CD14-positive monocyte (primary cell): ENCODE measurements around the gene TFEB. TPM values are rescaled to one million over a fixed set of nuclear protein-coding genes. Genes with fewer than 3 reads are reported as not detected.

ENCODE experiments used
- DNase-seq, 3 donors: peaks; one replicate each; pipeline ENCODE4 v3.0.0-alpha.2; 2011 to 2022
- H2AFZ ChIP-seq: 2 replicates; pipeline ENCODE4 v1.6.0; 2012; ENCODE audit warnings: mild to moderate bottlenecking, low read depth, low read length, inconsistent platforms; ENCODE audit not compliant: insufficient read depth, poor library complexity, severe bottlenecking
- H3K27ac ChIP-seq, 2 donors: 1 replicate in 1 of 2; 2 replicates in 1 of 2; pipeline ENCODE4 v1.5.1; 2012 to 2013; ENCODE audit warnings: low read length in 2 of 2, control low read depth in 1 of 2, inconsistent platforms in 1 of 2, low read depth in 1 of 2, mild to moderate bottlenecking in 1 of 2
- H3K27me3 ChIP-seq, 2 donors: one replicate each; pipeline versions ENCODE4 v1.6.0 to v1.6.1; 2011 to 2013; ENCODE audit warnings: low read length in 2 of 2; ENCODE audit not compliant: control insufficient read depth in 2 of 2, insufficient read depth in 2 of 2
- H3K36me3 ChIP-seq, 2 donors: replicated peaks in 1 of 2; 1 replicate in 1 of 2; 2 replicates in 1 of 2; pipeline versions ENCODE4 v1.5.1 to v1.6.1; 2012 to 2013; ENCODE audit warnings: low read length in 2 of 2, control low read depth in 1 of 2, inconsistent platforms in 1 of 2, mild to moderate bottlenecking in 1 of 2; ENCODE audit not compliant: insufficient read depth in 2 of 2, control insufficient read depth in 1 of 2
- H3K4me1 ChIP-seq, 2 donors: 1 replicate in 1 of 2; 2 replicates in 1 of 2; pipeline versions ENCODE4 v1.5.1 to v1.6.1; 2012 to 2013; ENCODE audit warnings: low read length in 2 of 2, control low read depth in 1 of 2, inconsistent platforms in 1 of 2, mild to moderate bottlenecking in 1 of 2, moderate library complexity in 1 of 2; ENCODE audit not compliant: insufficient read depth in 2 of 2, control insufficient read depth in 1 of 2
- H3K4me2 ChIP-seq: replicated peaks from 2 replicates; pipeline ENCODE3; 2012; ENCODE audit warnings: low read length, moderate library complexity, mild to moderate bottlenecking; ENCODE audit not compliant: poor library complexity, severe bottlenecking; ENCODE audit errors: extremely low read depth
- H3K4me3 ChIP-seq, 3 experiments: fragments of 200-600 bp in 1 of 3; sonication (generic) in 1 of 3; replicated peaks in 1 of 3; 1 replicate in 2 of 3; 2 replicates in 1 of 3; pipeline ENCODE4 v1.5.1; 2011 to 2013; ENCODE audit warnings: low read length in 3 of 3, mild to moderate bottlenecking in 3 of 3, control low read depth in 2 of 3, low read depth in 2 of 3, inconsistent platforms in 1 of 3, moderate library complexity in 1 of 3
- H3K79me2 ChIP-seq: 2 replicates; pipeline ENCODE4 v1.6.0; 2012; ENCODE audit warnings: mild to moderate bottlenecking, control low read depth, inconsistent platforms, low read length, moderate library complexity; ENCODE audit not compliant: insufficient read depth
- H3K9ac ChIP-seq: 2 replicates; pipeline ENCODE4 v1.6.0; 2017; ENCODE audit warnings: low read length, mild to moderate bottlenecking; ENCODE audit not compliant: insufficient read depth, poor library complexity, severe bottlenecking
- H3K9me3 ChIP-seq, 2 donors: replicated peaks in 1 of 2; 1 replicate in 1 of 2; 2 replicates in 1 of 2; pipeline versions ENCODE4 v1.5.1 to v1.6.1; 2012 to 2013; ENCODE audit warnings: low read length in 2 of 2, control low read depth in 1 of 2; ENCODE audit not compliant: control insufficient read depth in 1 of 2, insufficient read depth in 1 of 2
- H4K20me1 ChIP-seq: 2 replicates; pipeline ENCODE4 v1.6.0; 2012; ENCODE audit warnings: mild to moderate bottlenecking, low read length, control low read depth, moderate library complexity; ENCODE audit not compliant: insufficient read depth
- H3K27ac Mint-ChIP-seq, 7 donors: one replicate each; pipeline ENCODE4 v1.8.0; 2020; ENCODE audit warnings: mild to moderate bottlenecking in 7 of 7, mixed read lengths in 7 of 7, moderate library complexity in 6 of 7, inconsistent platforms in 2 of 7
- H3K27me3 Mint-ChIP-seq, 3 donors: one replicate each; pipeline ENCODE4 v1.8.0; 2021 to 2022; ENCODE audit warnings: low read depth in 3 of 3, mild to moderate bottlenecking in 3 of 3, mixed read lengths in 3 of 3, moderate library complexity in 3 of 3, inconsistent platforms in 1 of 3
- H3K36me3 Mint-ChIP-seq, 2 donors: one replicate each; pipeline ENCODE4 v1.8.0; 2020; ENCODE audit warnings: mixed read lengths in 2 of 2, inconsistent platforms in 1 of 2, mild to moderate bottlenecking in 1 of 2
- H3K4me1 Mint-ChIP-seq: one replicate; pipeline ENCODE4 v1.8.0; 2020; ENCODE audit warnings: mild to moderate bottlenecking, mixed read lengths
- H3K4me3 Mint-ChIP-seq, 2 donors: one replicate each; pipeline ENCODE4 v1.8.0; 2020; ENCODE audit warnings: mild to moderate bottlenecking in 2 of 2, mixed read lengths in 2 of 2, moderate library complexity in 1 of 2
- H3K9me3 Mint-ChIP-seq, 7 donors: one replicate each; pipeline ENCODE4 v1.8.0; 2020 to 2022; ENCODE audit warnings: mixed read lengths in 7 of 7, mild to moderate bottlenecking in 6 of 7, moderate library complexity in 6 of 7, inconsistent platforms in 2 of 7
- CTCF ChIP-seq: fragments of 200-600 bp; IDR thresholded peaks from one replicate; pipeline ENCODE4 v1.8.0; 2022; ENCODE audit warnings: antibody characterized with exemption, mild to moderate bottlenecking
- WGBS: methylation state at CpG from one replicate; pipeline ENCODE4 v1.1.5; 2013; ENCODE audit warnings: missing lambda C conversion rate; ENCODE audit not compliant: insufficient coverage; 5-methylcytosine and 5-hydroxymethylcytosine counted together
- intact Hi-C, 2 donors: fragments of 100-400 bp; cut with micrococcal nuclease; formaldehyde crosslinking; loops; one replicate each; pipeline versions ENCODE4 v1.15.0 to v1.15.1; 2023
- polyA plus RNA-seq, 3 donors: library from polyadenylated mRNA; depleted of rRNA in 1 of 3; unstranded in 2 of 3; stranded (reverse) in 1 of 3; fragments of 300-500 nt in 2 of 3; fragments of >200 nt in 1 of 3; fragmentation: Illumina TruSeq in 2 of 3; gene quantifications; 1 replicate in 2 of 3; 2 replicates in 1 of 3; pipeline ENCODE4 v1.2.3, GENCODE V29; 2012 to 2021

Gene TFEB
- polyA plus RNA-seq, 3 donors, result 42.6 to 60.0 (median 55.0) TPM

GRCh38 chr6:41689171-41690008, 46.0 kb downstream of the TFEB start:
- H3K4me3 Mint-ChIP-seq, result no peak overlapping the region
- no peak overlapping the region for H3K4me2 ChIP-seq
- 79% methylated on average over 6 of the region's 9 CpGs for WGBS

More at GRCh38 chr6:41689171-41690008, 46.0 kb downstream of the TFEB start:
- Mint-ChIP-seq H3K27ac (peak overlapping the region in 2 of 7 donors; percentile 54 to 58), H3K36me3 (peaks cover 69 to 77% of the 10 kb centered on the region in 2 donors), H3K4me1 (no peaks in the 10 kb centered on the region), H3K27me3 (peaks cover 0 to 3% (median 1%) of the 10 kb centered on the region in 3 donors), H3K9me3 (peaks cover 0 to 1% (median 0%) of the 10 kb centered on the region in 7 donors)
- H4K20me1 ChIP-seq, result peaks cover 98% of the 10 kb centered on the region
- intact Hi-C loops, result no loop called here
- H3K27ac ChIP-seq, result no peak overlapping the region
- no peak overlapping the region for H3K4me3 ChIP-seq
- H3K79me2 ChIP-seq, result peaks cover 4% of the 10 kb centered on the region
- H3K4me1 ChIP-seq, result no peaks in the 10 kb centered on the region
- H3K27me3 ChIP-seq, result no peaks in the 10 kb centered on the region
- peaks cover 70 to 83% of the 10 kb centered on the region in 2 donors for H3K36me3 ChIP-seq
- TF ChIP-seq CTCF, result no peak
- no peak overlapping the region for H2AFZ ChIP-seq
- no peak for DNase-seq
- H3K9me3 ChIP-seq, result no peaks in the 10 kb centered on the region
- no peak overlapping the region for H3K9ac ChIP-seq
